OCI-LY1 (cell line): ENCODE data around the gene ANKK1.

Experiments used
- H2AFZ ChIP-seq: fragments of 200-600 bp; sonication (generic), shearing (Covaris generic); 2 replicates; pipeline ENCODE4 v1.6.0; 2014; ENCODE audit warnings: antibody characterized with exemption, mild to moderate bottlenecking, low read length
- H3F3A ChIP-seq: fragments of 200-600 bp; sonication (generic), shearing (Covaris generic); 2 replicates; pipeline ENCODE4 v1.6.0; 2014; ENCODE audit warnings: mild to moderate bottlenecking, antibody characterized with exemption, low read length, moderate library complexity; ENCODE audit not compliant: insufficient read depth
- H3K27ac ChIP-seq: fragments of 200-600 bp; sonication (generic); 2 replicates; pipeline ENCODE4 v1.5.1; 2014; ENCODE audit warnings: low read length, mixed run types, mild to moderate bottlenecking, low read depth; ENCODE audit not compliant: poor library complexity, severe bottlenecking
- H3K27me3 ChIP-seq: fragments of 200-600 bp; sonication (generic); 2 replicates; pipeline ENCODE4 v1.6.0; 2014; ENCODE audit warnings: antibody characterized with exemption, mild to moderate bottlenecking, low read length, moderate library complexity; ENCODE audit not compliant: insufficient read depth
- H3K36me3 ChIP-seq: fragments of 200-600 bp; sonication (generic); 2 replicates; pipeline ENCODE4 v1.6.1; 2014; ENCODE audit warnings: mild to moderate bottlenecking, antibody characterized with exemption, low read length, moderate library complexity, mixed read lengths; ENCODE audit not compliant: insufficient read depth
- H3K4me1 ChIP-seq: fragments of 200-600 bp; sonication (generic); 2 replicates; pipeline ENCODE4 v1.5.1; 2014; ENCODE audit warnings: mild to moderate bottlenecking, low read length, moderate library complexity; ENCODE audit not compliant: insufficient read depth, severe bottlenecking
- H3K4me2 ChIP-seq: fragments of 200-600 bp; sonication (generic), shearing (Covaris generic); 2 replicates; pipeline ENCODE4 v1.6.1; 2014; ENCODE audit warnings: low read length
- H3K4me3 ChIP-seq: fragments of 200-600 bp; sonication (generic); 2 replicates; pipeline ENCODE4 v1.5.1; 2014; ENCODE audit warnings: low read length, low read depth, mild to moderate bottlenecking, mixed read lengths; ENCODE audit not compliant: poor library complexity, severe bottlenecking
- H3K79me2 ChIP-seq: fragments of 200-600 bp; shearing (Covaris generic); 2 replicates; pipeline ENCODE4 v1.6.1; 2016; ENCODE audit warnings: mixed run types, low read length, mixed read lengths; ENCODE audit not compliant: insufficient read depth
- H3K9ac ChIP-seq: fragments of 200-600 bp; sonication (generic), shearing (Covaris generic); 2 replicates; pipeline ENCODE4 v1.6.1; 2014; ENCODE audit warnings: mild to moderate bottlenecking, low read length, mixed read lengths
- H3K9me2 ChIP-seq: fragments of 200-600 bp; sonication (generic), shearing (Covaris generic); 2 replicates; pipeline ENCODE4 v1.6.1; 2014; ENCODE audit warnings: low read depth, mild to moderate bottlenecking, low read length, mixed read lengths
- H3K9me3 ChIP-seq: fragments of 200-600 bp; shearing (Covaris generic); 2 replicates; pipeline ENCODE4 v1.6.1; 2014; ENCODE audit warnings: low read length, mixed read lengths
- H4K20me1 ChIP-seq: fragments of 200-600 bp; sonication (generic), shearing (Covaris generic); 2 replicates; pipeline ENCODE4 v1.6.0; 2016; ENCODE audit warnings: mild to moderate bottlenecking, low read length; ENCODE audit not compliant: insufficient read depth
- EZH2 ChIP-seq: fragments of 200-600 bp; sonication (generic), shearing (Covaris generic); IDR thresholded peaks from 2 replicates; pipeline ENCODE4 v1.8.0; 2017; ENCODE audit warnings: borderline replicate concordance, mixed run types, mild to moderate bottlenecking, antibody characterized with exemption, low read length, moderate library complexity, mixed read lengths
- TF ChIP-seq, protein P1 (sequence below): fragments of 200-600 bp; sonication (generic), shearing (Covaris generic); IDR thresholded peaks from 2 replicates; pipeline ENCODE4 v1.5.1; 2017; ENCODE audit warnings: mild to moderate bottlenecking, antibody characterized with exemption, low read length, moderate library complexity, mixed read lengths

The ANKK1 gene

GRCh38 chr11:113415343-113415742, 27.8 kb downstream of the ANKK1 start:
- no peaks in the 10 kb centered on the region for H3F3A ChIP-seq
- no peak overlapping the region for H3K9ac ChIP-seq
- no peaks in the 10 kb centered on the region for H4K20me1 ChIP-seq
- no peak overlapping the region for H3K27ac ChIP-seq
- no peaks in the 10 kb centered on the region for H3K4me1 ChIP-seq
- H3K9me2 ChIP-seq, result no peaks in the 10 kb centered on the region
- H3K4me2 ChIP-seq, result no peak overlapping the region
- H3K27me3 ChIP-seq, result no peaks in the 10 kb centered on the region
- H2AFZ ChIP-seq, result no peak overlapping the region
- no peak for TF ChIP-seq EZH2
- TF ChIP-seq, protein P1, sequence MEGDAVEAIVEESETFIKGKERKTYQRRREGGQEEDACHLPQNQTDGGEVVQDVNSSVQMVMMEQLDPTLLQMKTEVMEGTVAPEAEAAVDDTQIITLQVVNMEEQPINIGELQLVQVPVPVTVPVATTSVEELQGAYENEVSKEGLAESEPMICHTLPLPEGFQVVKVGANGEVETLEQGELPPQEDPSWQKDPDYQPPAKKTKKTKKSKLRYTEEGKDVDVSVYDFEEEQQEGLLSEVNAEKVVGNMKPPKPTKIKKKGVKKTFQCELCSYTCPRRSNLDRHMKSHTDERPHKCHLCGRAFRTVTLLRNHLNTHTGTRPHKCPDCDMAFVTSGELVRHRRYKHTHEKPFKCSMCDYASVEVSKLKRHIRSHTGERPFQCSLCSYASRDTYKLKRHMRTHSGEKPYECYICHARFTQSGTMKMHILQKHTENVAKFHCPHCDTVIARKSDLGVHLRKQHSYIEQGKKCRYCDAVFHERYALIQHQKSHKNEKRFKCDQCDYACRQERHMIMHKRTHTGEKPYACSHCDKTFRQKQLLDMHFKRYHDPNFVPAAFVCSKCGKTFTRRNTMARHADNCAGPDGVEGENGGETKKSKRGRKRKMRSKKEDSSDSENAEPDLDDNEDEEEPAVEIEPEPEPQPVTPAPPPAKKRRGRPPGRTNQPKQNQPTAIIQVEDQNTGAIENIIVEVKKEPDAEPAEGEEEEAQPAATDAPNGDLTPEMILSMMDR, result no peak
- H3K4me3 ChIP-seq, result no peak overlapping the region
- H3K79me2 ChIP-seq, result no peaks in the 10 kb centered on the region
- H3K9me3 ChIP-seq, result no peaks in the 10 kb centered on the region
- no peaks in the 10 kb centered on the region for H3K36me3 ChIP-seq

GRCh38 chr11:113417428-113417827, 29.8 kb downstream of the ANKK1 start:
- no peaks in the 10 kb centered on the region for H3K27me3 ChIP-seq
- no peaks in the 10 kb centered on the region for H3K36me3 ChIP-seq
- H3K9me3 ChIP-seq, result no peaks in the 10 kb centered on the region
- H2AFZ ChIP-seq, result no peak overlapping the region
- H3K4me3 ChIP-seq, result no peak overlapping the region
- no peaks in the 10 kb centered on the region for H3K79me2 ChIP-seq
- H3K4me1 ChIP-seq, result no peaks in the 10 kb centered on the region
- H3K9ac ChIP-seq, result no peak overlapping the region
- H4K20me1 ChIP-seq, result no peaks in the 10 kb centered on the region
- H3K27ac ChIP-seq, result no peak overlapping the region
- no peak overlapping the region for H3K4me2 ChIP-seq
- H3F3A ChIP-seq, result no peaks in the 10 kb centered on the region
- H3K9me2 ChIP-seq, result no peaks in the 10 kb centered on the region
- no peak for TF ChIP-seq EZH2
- TF ChIP-seq, protein P1, result no peak

DNA sequence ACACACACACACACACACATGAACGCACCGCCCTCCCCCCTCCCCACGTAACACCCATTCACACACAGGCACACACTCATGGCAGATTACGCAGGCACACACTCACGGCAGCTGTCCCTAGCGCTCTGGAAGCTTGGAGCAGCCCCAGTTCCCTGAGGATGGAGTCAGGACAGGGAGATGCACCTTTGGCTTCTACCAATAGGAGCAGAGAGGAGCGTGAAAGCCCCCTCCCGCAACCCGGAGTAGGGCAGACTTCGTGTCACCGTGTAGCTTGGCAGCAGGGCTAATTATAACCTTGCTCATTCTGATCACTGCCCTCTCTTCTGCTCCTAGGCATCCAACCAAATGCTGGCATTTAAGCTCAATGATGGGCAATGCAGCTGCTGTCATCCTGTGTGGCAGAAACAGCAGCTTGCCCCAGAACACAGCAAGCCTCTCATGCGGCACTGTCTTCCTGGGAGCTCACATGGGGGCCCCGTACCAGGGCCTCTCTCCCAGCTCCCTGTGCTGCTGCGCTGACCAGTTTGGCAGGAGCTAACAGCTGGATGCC, 31.9 kb downstream of the ANKK1 start:
- Histone ChIP-seq H3K27ac (no peak overlapping the region), H3K79me2 (no peaks in the 10 kb centered on the region), H2AFZ (no peak overlapping the region), H4K20me1 (no peaks in the 10 kb centered on the region), H3K9me2 (no peaks in the 10 kb centered on the region), H3K27me3 (no peaks in the 10 kb centered on the region), H3K36me3 (no peaks in the 10 kb centered on the region), H3K9me3 (no peaks in the 10 kb centered on the region), H3K9ac (no peak overlapping the region), H3F3A (no peaks in the 10 kb centered on the region), H3K4me3 (no peak overlapping the region), H3K4me2 (no peak overlapping the region), H3K4me1 (no peaks in the 10 kb centered on the region)
- TF ChIP-seq, protein P1, result no peak
- no peak for TF ChIP-seq EZH2
